ENCODE measurements around the gene SORL1.

Gene SORL1

DNA sequence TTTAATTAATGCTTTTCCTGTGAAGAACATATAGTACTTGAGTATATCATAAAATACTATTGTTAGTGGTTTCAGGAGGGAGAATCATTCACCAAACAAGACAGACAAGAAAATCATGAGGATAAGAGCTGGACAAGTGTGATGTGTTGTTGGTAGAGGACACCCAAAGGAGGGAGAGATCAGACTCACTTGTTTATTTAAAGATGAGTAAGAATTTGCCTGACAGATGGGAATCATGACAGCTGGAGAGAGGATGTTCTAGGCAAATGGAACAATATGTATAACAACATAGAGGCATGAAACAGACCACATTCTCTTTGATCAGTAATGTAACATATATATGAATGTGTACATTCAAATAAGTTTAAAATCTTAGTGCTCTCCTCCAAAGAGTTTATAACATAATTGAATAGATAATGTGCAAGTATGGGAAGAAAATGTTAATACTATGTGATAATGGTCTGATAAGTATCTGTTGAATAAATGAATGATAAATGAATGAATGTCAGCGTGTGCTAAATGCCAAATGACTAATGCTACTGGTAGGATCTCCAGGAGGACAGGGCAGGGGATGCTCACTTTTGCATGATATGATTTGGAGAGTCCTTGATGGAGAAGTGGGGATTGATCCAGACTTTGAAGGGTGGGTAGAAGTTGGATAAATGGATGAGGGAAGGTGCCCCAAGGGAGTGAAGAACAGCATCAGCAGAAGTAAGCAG, 229.6 kb downstream of the SORL1 start:
- H3K79me2 ChIP-seq (ENCODE audit: control insufficient read depth, insufficient read depth, low read length, unreplicated experiment) = no peaks in the 10 kb centered on the region
- H2AFZ ChIP-seq (ENCODE audit: low read length, unreplicated experiment) = no peak overlapping the region
- no peaks in the 10 kb centered on the region for H3K36me3 ChIP-seq (ENCODE audit: insufficient read depth, low read length)
- H3K27me3 ChIP-seq (ENCODE audit: insufficient read depth, low read length) = no peaks in the 10 kb centered on the region
- H3K4me3 ChIP-seq (ENCODE audit: low read depth, low read length) = no peak overlapping the region
- H3K4me1 ChIP-seq (ENCODE audit: control insufficient read depth, insufficient read depth, low read length, unreplicated experiment) = peaks cover 5% of the 10 kb centered on the region
- no peak overlapping the region for H3K27ac ChIP-seq (ENCODE audit: low read depth, low read length)
